SK-N-SH (cell line): ENCODE data around the gene IL11RA. TPM values are rescaled to one million over a fixed set of nuclear protein-coding genes. Genes with fewer than 3 reads are reported as not detected.

Experiments
- CTCF ChIA-PET: fragments of 300-600, 350-600 bp; formaldehyde crosslinking; extraction: SDS; loops from one replicate; lab custom pipeline; 2021; lab: Yijun Ruan, JAX
- POLR2A ChIA-PET: fragments of 350-600 bp; sonication (Branson Sonifier 250); formaldehyde crosslinking; extraction: SDS; loops from one replicate; lab custom pipeline; 2020; ENCODE audit warnings: antibody characterized with exemption, inconsistent platforms; lab: Yijun Ruan, JAX
- DNase-seq: peaks from one replicate; pipeline ENCODE4 v3.0.0; 2012
- H2AFZ ChIP-seq: fragments of 200-600 bp; sonication (generic); 2 replicates; pipeline ENCODE4 v1.8.1; 2016; ENCODE audit warnings: antibody characterized with exemption, mild to moderate bottlenecking, low read depth
- H3F3A ChIP-seq: fragments of 200-600 bp; sonication (generic); replicated peaks from 2 replicates; pipeline ENCODE3; 2016; ENCODE audit warnings: antibody characterized with exemption, mild to moderate bottlenecking; ENCODE audit not compliant: insufficient read depth
- H3K27ac ChIP-seq, 2 experiments: fragments of 200-500 bp in 1 of 2; fragments of 200-600 bp in 1 of 2; sonication (Bioruptor generic) in 1 of 2; sonication (generic), shearing (Covaris generic) in 1 of 2; 2 replicates each; pipeline versions ENCODE4 v1.5.1 to v1.6.1; 2014 to 2016; ENCODE audit warnings: low read depth in 2 of 2, inconsistent platforms in 1 of 2, low read length in 1 of 2, mild to moderate bottlenecking in 1 of 2, mixed read lengths in 1 of 2
- H3K27me3 ChIP-seq: fragments of 200-600 bp; sonication (generic), shearing (Covaris generic); 2 replicates; pipeline ENCODE4 v1.6.1; 2016; ENCODE audit warnings: mixed run types; ENCODE audit not compliant: insufficient read depth
- H3K36me3 ChIP-seq, 2 experiments: fragments of 200-500 bp in 1 of 2; fragments of 200-600 bp in 1 of 2; sonication (Bioruptor generic) in 1 of 2; sonication (generic) in 1 of 2; replicated peaks in 1 of 2; 2 replicates each; pipeline versions ENCODE3 to v1.5.1; 2014 to 2016; ENCODE audit warnings: low read length in 1 of 2, mild to moderate bottlenecking in 1 of 2; ENCODE audit not compliant: insufficient read depth in 2 of 2, control insufficient read depth in 1 of 2
- H3K4me1 ChIP-seq, 2 experiments: fragments of 200-500 bp in 1 of 2; fragments of 200-600 bp in 1 of 2; sonication (Bioruptor generic) in 1 of 2; sonication (generic), shearing (Covaris generic) in 1 of 2; 2 replicates each; pipeline versions ENCODE4 v1.5.1 to v1.6.1; 2014 to 2016; ENCODE audit warnings: low read depth in 1 of 2, low read length in 1 of 2, mixed run types in 1 of 2; ENCODE audit not compliant: insufficient read depth in 2 of 2, control insufficient read depth in 1 of 2
- H3K4me2 ChIP-seq: fragments of 200-600 bp; sonication (generic), shearing (Covaris generic); 2 replicates; pipeline ENCODE4 v1.6.1; 2017; ENCODE audit warnings: mixed run types
- H3K4me3 ChIP-seq, 2 experiments: fragments of 200-500 bp in 1 of 2; fragments of 200-600 bp in 1 of 2; sonication (Bioruptor generic) in 1 of 2; sonication (generic), shearing (Covaris generic) in 1 of 2; 2 replicates each; pipeline versions ENCODE4 v1.5.1 to v1.8.1; 2014 to 2016; ENCODE audit warnings: low read depth in 2 of 2, inconsistent platforms in 1 of 2, low read length in 1 of 2, mild to moderate bottlenecking in 1 of 2, mixed read lengths in 1 of 2, moderate library complexity in 1 of 2
- H3K79me2 ChIP-seq: fragments of 200-600 bp; sonication (generic); 2 replicates; pipeline ENCODE4 v1.8.1; 2017; ENCODE audit warnings: mild to moderate bottlenecking; ENCODE audit not compliant: insufficient read depth
- H3K9ac ChIP-seq: fragments of 200-600 bp; sonication (generic); 2 replicates; pipeline ENCODE4 v1.6.1; 2017; ENCODE audit warnings: mixed run types
- H3K9me2 ChIP-seq: fragments of 200-600 bp; sonication (generic); 2 replicates; pipeline ENCODE4 v1.6.1; 2017; ENCODE audit warnings: mixed run types
- H3K9me3 ChIP-seq: fragments of 200-600 bp; sonication (generic); 2 replicates; pipeline ENCODE4 v1.6.1; 2017; ENCODE audit warnings: mixed run types, mild to moderate bottlenecking, moderate library complexity
- H4K20me1 ChIP-seq: fragments of 200-600 bp; sonication (generic); 2 replicates; pipeline ENCODE4 v1.6.1; 2017; ENCODE audit warnings: mild to moderate bottlenecking, mixed run types; ENCODE audit not compliant: insufficient read depth
- ELF1 ChIP-seq: IDR thresholded peaks from 2 replicates; pipeline ENCODE4 v1.4.0; 2012
- EP300 ChIP-seq, 2 experiments: IDR thresholded peaks; 2 replicates each; pipeline versions ENCODE4 v1.4.0 to v1.6.1; 2012; ENCODE audit warnings: borderline replicate concordance in 1 of 2, low read depth in 1 of 2, low read length in 1 of 2
- FOSL2 ChIP-seq: IDR thresholded peaks from 2 replicates; pipeline ENCODE4 v1.4.0; 2012; ENCODE audit warnings: low read depth, mild to moderate bottlenecking, moderate library complexity, borderline replicate concordance
- FOXJ3 ChIP-seq: sonication (generic); formaldehyde crosslinking; IDR thresholded peaks from 2 replicates; pipeline ENCODE4 v1.5.1; 2020; ENCODE audit warnings: mild to moderate bottlenecking, missing genetic modification reagents
- FOXM1 ChIP-seq: IDR thresholded peaks from 2 replicates; pipeline ENCODE4 v1.4.0; 2012; ENCODE audit warnings: low read depth, mild to moderate bottlenecking
- GABPA ChIP-seq: IDR thresholded peaks from 2 replicates; pipeline ENCODE4 v1.4.0; 2012; ENCODE audit warnings: low read depth, mild to moderate bottlenecking
- GATA2 ChIP-seq: sonication (generic); formaldehyde crosslinking; IDR thresholded peaks from 2 replicates; pipeline ENCODE4 v1.5.0; 2020; ENCODE audit warnings: mild to moderate bottlenecking, missing genetic modification reagents
- IRF3 ChIP-seq: fragments of 150-350 bp; IDR thresholded peaks from 2 replicates; pipeline ENCODE4 v1.6.1; 2016; ENCODE audit warnings: mild to moderate bottlenecking, low read depth, low read length
- JUND ChIP-seq: IDR thresholded peaks from 2 replicates; pipeline ENCODE4 v1.4.0; 2012
- MAX ChIP-seq: IDR thresholded peaks from 2 replicates; pipeline ENCODE4 v1.4.0; 2012; ENCODE audit warnings: low read depth
- MEF2A ChIP-seq: IDR thresholded peaks from 2 replicates; pipeline ENCODE4 v1.4.0; 2012; ENCODE audit warnings: low read depth, borderline replicate concordance
- MXI1 ChIP-seq: IDR thresholded peaks from 2 replicates; pipeline ENCODE4 v1.6.1; 2012; ENCODE audit warnings: mild to moderate bottlenecking, low read depth, low read length, improper control_type of control experiment
- NFIC ChIP-seq: IDR thresholded peaks from 2 replicates; pipeline ENCODE4 v1.4.0; 2012; ENCODE audit warnings: borderline replicate concordance
- NRF1 ChIP-seq: IDR thresholded peaks from 2 replicates; pipeline ENCODE4 v1.6.1; 2012; ENCODE audit warnings: low read depth, mild to moderate bottlenecking, low read length
- POLR2AphosphoS5 ChIP-seq: IDR thresholded peaks from 2 replicates; pipeline ENCODE4 v1.6.1; 2012; ENCODE audit warnings: low read depth, low read length
- RAD21 ChIP-seq: IDR thresholded peaks from 2 replicates; pipeline ENCODE4 v1.6.1; 2012; ENCODE audit warnings: mild to moderate bottlenecking, low read length
- RCOR1 ChIP-seq: fragments of 150-350 bp; IDR thresholded peaks from 2 replicates; pipeline ENCODE4 v1.6.1; 2017; ENCODE audit warnings: antibody characterized with exemption, low read length
- RXRA ChIP-seq: IDR thresholded peaks from 2 replicates; pipeline ENCODE4 v1.4.0; 2012; ENCODE audit warnings: low read depth, mild to moderate bottlenecking, borderline replicate concordance
- SIN3A ChIP-seq: IDR thresholded peaks from 2 replicates; pipeline ENCODE4 v1.6.1; 2012; ENCODE audit warnings: low read depth, mild to moderate bottlenecking, low read length, moderate library complexity, borderline replicate concordance
- SMC3 ChIP-seq: IDR thresholded peaks from 2 replicates; pipeline ENCODE4 v1.6.1; 2012; ENCODE audit warnings: low read depth, low read length, improper control_type of control experiment
- TAF1 ChIP-seq: IDR thresholded peaks from 2 replicates; pipeline ENCODE4 v1.6.1; 2012; ENCODE audit warnings: low read depth, mild to moderate bottlenecking, low read length, moderate library complexity, borderline replicate concordance
- TCF12 ChIP-seq: IDR thresholded peaks from 2 replicates; pipeline ENCODE4 v1.4.0; 2012
- USF1 ChIP-seq: IDR thresholded peaks from 2 replicates; pipeline ENCODE4 v1.4.0; 2012; ENCODE audit warnings: low read depth, borderline replicate concordance
- USF2 ChIP-seq: fragments of 150-350 bp; IDR thresholded peaks from 2 replicates; pipeline ENCODE4 v1.6.1; 2017; ENCODE audit warnings: antibody characterized with exemption, low read length, low read depth, borderline replicate concordance
- YY1 ChIP-seq: IDR thresholded peaks from 2 replicates; pipeline ENCODE4 v1.4.0; 2012; ENCODE audit warnings: low read depth, mild to moderate bottlenecking
- WGBS: methylation state at CpG from one replicate; pipeline ENCODE4 v1.1.6; 2017; ENCODE audit warnings: low lambda C conversion rate; 5-methylcytosine and 5-hydroxymethylcytosine counted together
- polyA plus RNA-seq, 3 experiments: library from polyadenylated mRNA; depleted of rRNA; stranded (reverse); fragments of >200 nt; gene quantifications; 2 replicates each; pipeline ENCODE4 v1.2.3, GENCODE V29; 2012
- TF ChIP-seq, protein P1 (sequence below): IDR thresholded peaks from 2 replicates; pipeline ENCODE4; 2012

The IL11RA gene
- polyA plus RNA-seq, 1 of the 3 experiments (the other 2 are of a cell fraction): 16.5 TPM

DNA sequence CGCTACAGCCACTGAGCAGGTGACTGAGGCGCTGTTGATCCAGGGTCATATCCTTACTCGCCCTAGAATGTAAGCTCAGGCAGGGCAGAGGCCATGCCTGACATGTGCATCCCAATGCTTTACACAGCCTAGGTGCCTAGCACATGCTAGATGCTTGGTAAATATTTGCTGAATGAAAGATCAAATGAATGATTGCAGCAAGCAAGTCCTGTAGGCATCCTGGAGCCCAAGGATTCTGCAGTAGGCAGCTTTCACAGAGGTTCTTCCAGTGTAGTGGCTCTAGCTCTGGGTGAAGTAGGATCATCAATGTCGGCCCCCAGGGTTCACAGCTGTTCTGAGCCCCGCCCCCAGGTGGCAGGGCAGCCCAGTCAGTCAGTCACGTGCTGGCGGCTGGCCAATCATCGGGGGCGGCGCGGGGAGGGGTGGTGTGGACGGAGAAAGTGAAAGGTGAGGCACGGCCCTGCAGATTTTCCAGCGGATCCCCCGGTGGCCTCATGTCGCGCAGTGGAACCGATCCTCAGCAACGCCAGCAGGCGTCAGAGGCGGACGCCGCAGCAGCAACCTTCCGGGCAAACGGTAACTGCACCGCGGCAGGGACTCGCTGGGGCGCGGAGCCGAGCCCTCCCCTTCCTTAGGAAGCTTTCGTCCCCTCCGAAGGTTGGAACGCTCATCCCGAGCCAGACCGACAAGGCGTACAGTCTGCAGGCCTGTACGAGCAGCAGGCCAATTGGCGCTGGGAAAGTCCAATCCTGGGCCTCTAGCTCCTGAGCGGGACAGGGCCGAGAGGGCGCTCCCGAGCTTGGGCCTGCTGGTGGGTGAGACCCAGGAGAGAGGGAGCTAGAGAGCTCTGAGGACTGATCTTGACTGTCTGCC lies 5.5 kb upstream of the IL11RA start, which contains the start of gene GALT:
TSS of gene GALT (plus strand) at position 465 of the 873 bp plus-strand sequence. CDS start at position 495, 30 bp downstream.
- ChIA-PET CTCF (interaction anchor here (0.7 to 14.1 kb wide), 18 partner anchors 9 to 242 kb away, joined by 3 to 152 read pairs (median 5); partner anchors contain the start of genes ARID3C, CCL27 and SIGMAR1), POLR2A (interaction anchor here (0.6 to 1.9 kb wide), 6 partner anchors 9 to 346 kb away, joined by 3 to 22 read pairs (median 3); partner anchors contain the start of gene SIGMAR1)
- Histone ChIP-seq H3K9ac (peak within 1 kb of the TSS; percentile 82), H2AFZ (peak within 1 kb of the TSS; percentile 96), H4K20me1 (no peaks in the 10 kb centered on the region), H3K79me2 (peaks cover 14% of the 10 kb centered on the region; the same call in 1 of the 2 replicates), H3K9me3 (no peaks in the 10 kb centered on the region), H3K4me3 (peak within 1 kb of the TSS; percentile 77 to 84), H3K4me1 (peaks cover 3 to 47% of the 10 kb centered on the region in 2 experiments; a peak in 2 of 4 replicates), H3F3A (peaks cover 9% of the 10 kb centered on the region), H3K4me2 (peak within 1 kb of the TSS; percentile 96), H3K36me3 (peaks cover 13 to 19% of the 10 kb centered on the region in 2 experiments), H3K27me3 (no peaks in the 10 kb centered on the region), H3K9me2 (no peaks in the 10 kb centered on the region), H3K27ac (peak within 1 kb of the TSS; percentile 66 to 95)
- 14% methylated on average over 17 of the region's 43 CpGs for WGBS
- peak; percentile 97 for DNase-seq
- TF ChIP-seq RAD21 (peak; percentile 42), YY1 (peak; percentile 57), MAX (peak; percentile 71; the same call in 1 of the 2 replicates), NRF1 (no peak), TCF12 (peak; percentile 38; the same call in 1 of the 2 replicates), JUND (no peak), FOXJ3 (CRISPR knock-in tag) (no peak), RXRA (no peak), FOSL2 (no peak), SIN3A (no peak), SMC3 (peak; percentile 5; the same call in 1 of the 2 replicates), RCOR1 (0 out of 2 replicates have a peak, but pooled peaks have one; percentile 24), TAF1 (peak; percentile 44; the same call in 1 of the 2 replicates), EP300 (IDR thresholded peaks at IDR 0.05; ENCODE audit: borderline replicate concordance in 1 of 2, low read depth in 1 of 2, low read length in 1 of 2) (no peak; a peak in 1 of 4 replicates), GATA2 (CRISPR knock-in tag) (no peak), MXI1 (peak; percentile 35; the same call in 1 of the 2 replicates), POLR2AphosphoS5 (peak; percentile 71; the same call in 1 of the 2 replicates), MEF2A (no peak), IRF3 (peak; percentile 17; the same call in 1 of the 2 replicates), USF1 (peak; percentile 98), GABPA (no peak; the same call in 1 of the 2 replicates), ELF1 (no peak), FOXM1 (no peak), NFIC (peak; percentile 74), USF2 (peak; percentile 90)
- TF ChIP-seq, protein P1, sequence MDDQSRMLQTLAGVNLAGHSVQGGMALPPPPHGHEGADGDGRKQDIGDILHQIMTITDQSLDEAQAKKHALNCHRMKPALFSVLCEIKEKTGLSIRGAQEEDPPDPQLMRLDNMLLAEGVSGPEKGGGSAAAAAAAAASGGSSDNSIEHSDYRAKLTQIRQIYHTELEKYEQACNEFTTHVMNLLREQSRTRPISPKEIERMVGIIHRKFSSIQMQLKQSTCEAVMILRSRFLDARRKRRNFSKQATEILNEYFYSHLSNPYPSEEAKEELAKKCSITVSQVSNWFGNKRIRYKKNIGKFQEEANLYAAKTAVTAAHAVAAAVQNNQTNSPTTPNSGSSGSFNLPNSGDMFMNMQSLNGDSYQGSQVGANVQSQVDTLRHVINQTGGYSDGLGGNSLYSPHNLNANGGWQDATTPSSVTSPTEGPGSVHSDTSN: peak; percentile 60
